ENCODE results near the gene G2E3.
"Not testable (repeated sequence)": the region's sequence is repeated elsewhere in the genome, so short reads cannot be mapped to it uniquely, and the experiment has no call there.

The G2E3 gene

GRCh38 chr14:30560581-30560980 is 1.6 kb downstream of the G2E3 start:
- no peak for DNase-seq (ENCODE audit: low read depth in 2 of 2, low spot score in 1 of 2)

GRCh38 chr14:30564235-30564867 is 5.4 kb downstream of the G2E3 start:
- no peak for DNase-seq (ENCODE audit: low read depth in 2 of 2, low spot score in 1 of 2)

DNA sequence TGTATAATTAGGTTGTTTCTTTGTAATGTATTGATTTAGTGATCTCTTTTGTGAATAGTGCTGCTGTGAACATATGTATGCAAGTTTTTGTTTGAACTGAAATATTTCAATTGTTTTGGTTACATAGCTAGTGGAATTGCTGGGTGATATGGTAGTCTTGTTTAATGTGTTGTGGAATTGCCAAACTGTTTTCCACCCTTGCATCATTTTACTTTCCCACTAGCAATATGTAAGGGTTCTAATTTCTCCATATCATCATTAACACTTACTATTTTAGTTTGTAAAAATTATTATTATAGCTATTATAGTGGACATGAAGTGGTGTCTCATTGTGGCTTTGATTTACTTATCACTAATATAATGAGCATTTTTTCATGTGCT is 5.9 kb downstream of the G2E3 start:
- DNase-seq (ENCODE audit: low read depth in 2 of 2, low spot score in 1 of 2): no peak

DNA sequence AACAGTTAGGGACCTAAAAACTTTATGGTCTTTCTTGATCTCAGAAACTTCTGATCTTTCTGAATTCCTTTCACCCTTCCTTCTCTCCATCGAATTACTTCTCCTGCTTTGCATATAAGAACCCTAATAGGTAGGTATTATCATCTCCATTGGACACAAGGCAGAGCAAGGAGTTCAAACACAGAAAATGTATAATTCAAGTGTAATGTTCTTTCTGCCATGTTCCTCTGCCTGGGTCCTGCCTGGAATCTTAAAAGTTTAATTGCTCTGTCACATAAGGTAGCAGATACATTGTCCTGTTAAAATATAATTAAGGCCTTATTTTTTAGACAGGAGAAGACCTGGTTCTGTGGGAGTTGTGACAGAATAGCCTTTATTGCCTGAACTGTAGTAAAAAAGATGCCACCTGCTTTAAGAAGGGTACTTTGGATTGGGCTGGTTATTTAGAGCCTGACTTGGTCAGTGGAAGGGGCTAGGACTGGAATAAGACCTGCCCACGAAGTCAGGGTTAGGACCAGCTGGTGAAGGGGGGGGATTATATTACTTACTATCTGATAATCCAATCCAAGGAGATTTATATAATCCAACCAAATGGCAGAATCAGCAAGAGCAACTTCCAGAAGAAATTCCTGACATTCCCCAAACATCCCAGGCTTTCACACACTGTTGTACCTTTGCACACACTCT is 10.4 kb downstream of the G2E3 start:
- DNase-seq (ENCODE audit: low read depth in 2 of 2, low spot score in 1 of 2): no peak

DNA sequence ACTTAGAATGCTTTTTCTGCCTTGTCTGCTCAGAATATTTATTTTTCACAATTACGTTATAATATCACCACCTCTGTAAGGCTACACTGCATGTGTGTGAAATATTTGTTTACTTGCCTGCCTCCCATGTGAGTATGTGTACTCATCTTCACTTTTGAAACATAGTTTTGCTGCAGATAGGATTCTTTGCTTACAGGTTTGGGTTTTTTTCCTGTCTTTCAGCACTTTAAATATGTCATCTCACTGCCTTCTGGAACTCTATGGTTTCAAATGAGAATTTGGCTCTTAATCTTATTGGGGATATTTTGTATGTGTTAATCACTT is 10.9 kb downstream of the G2E3 start:
- DNase-seq (ENCODE audit: low read depth in 2 of 2, low spot score in 1 of 2): no peak

- DNase-seq (ENCODE audit: low read depth in 2 of 2, low spot score in 1 of 2): no peak
Measured at GRCh38 chr14:30572237-30572636, 13.3 kb downstream of the G2E3 start.

DNA sequence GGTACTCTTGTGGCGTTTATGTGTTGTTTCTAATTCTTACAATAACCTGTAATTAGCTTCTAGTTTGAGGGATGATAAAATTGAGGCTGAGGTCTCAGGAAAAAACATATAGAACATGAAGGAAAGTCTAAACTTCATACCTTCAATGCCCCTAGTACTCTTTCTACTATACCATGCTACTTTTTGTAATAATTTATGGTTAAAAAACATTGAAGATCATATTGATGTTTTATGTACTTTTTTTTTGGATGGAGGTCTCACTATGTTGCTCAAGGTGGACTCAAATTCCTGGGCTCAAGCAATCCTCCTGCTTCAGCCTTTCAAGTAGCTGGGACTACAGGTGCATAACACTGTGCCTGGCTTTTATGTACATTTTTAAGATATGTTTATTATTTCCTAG is 13.8 kb downstream of the G2E3 start:
- no peak for DNase-seq (ENCODE audit: low read depth in 2 of 2, low spot score in 1 of 2)

- DNase-seq (ENCODE audit: low read depth in 2 of 2, low spot score in 1 of 2): no peak
Measured at GRCh38 chr14:30573226-30573814, 14.4 kb downstream of the G2E3 start.

DNA sequence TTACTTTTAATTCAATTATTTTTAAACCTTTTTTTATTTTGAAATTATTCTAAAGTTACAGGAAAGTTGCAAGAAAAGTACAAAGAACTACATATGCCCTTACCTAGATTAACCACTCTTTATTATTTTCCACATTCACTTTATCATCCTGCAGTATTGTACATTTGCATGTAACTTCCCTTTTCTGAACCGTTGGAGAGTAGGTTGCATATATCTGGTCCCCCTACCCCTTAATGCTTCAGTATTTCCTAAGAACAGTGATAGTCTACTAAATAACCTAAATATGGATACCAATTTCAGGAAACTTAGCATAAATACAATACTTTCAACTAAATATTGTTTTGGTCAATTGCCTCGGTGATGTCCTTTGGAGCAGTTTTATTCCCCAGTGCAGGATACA is 15.0 kb downstream of the G2E3 start:
- no peak for DNase-seq (ENCODE audit: low read depth in 2 of 2, low spot score in 1 of 2)

DNA sequence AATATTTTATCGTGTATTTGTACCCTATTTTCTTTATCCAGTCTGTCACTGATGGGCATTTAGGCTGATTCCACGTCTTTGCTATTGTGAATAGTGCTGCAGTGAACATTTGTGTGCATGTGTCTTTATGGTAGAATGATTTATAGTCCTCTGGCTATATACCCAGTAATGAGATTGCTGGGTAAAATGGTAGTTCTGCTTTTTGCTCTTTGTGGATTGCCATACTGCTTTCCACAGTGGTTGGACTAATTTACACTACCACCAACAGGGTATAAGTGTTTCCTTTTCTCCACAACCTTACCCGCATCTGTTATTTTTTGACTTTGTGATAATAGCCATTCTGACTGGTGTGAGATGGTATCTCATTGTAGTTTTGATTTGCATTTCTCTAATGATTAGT is 15.8 kb downstream of the G2E3 start:
- DNase-seq (ENCODE audit: low read depth in 2 of 2, low spot score in 1 of 2): not testable (repeated sequence)

DNA sequence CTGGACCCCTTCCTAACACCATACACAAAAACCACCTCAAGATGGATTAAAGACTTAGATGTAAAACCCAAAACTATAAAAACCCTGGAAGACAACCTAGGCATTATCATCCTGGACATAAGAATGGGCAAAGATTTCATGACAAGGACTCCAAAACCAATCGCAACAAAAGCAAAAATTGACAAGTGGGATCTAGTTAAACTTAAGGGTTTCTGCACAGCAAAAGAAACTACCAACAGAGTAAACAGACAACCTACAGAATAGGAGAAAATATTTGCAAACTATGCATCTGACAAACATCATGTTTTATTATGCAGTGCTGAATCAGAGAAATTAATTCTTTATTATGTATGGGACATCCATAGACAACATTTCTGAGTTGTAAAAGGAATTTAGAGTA is 17.4 kb downstream of the G2E3 start:
- not testable (repeated sequence) for DNase-seq (ENCODE audit: low read depth in 2 of 2, low spot score in 1 of 2)

- no peak for DNase-seq (ENCODE audit: low read depth in 2 of 2, low spot score in 1 of 2)
Measured at GRCh38 chr14:30580616-30581282, 21.8 kb downstream of the G2E3 start.

GRCh38 chr14:30581283-30581625 is 22.3 kb downstream of the G2E3 start:
- DNase-seq (ENCODE audit: low read depth in 2 of 2, low spot score in 1 of 2): no peak

- no peak for DNase-seq (ENCODE audit: low read depth in 2 of 2, low spot score in 1 of 2)
Measured at GRCh38 chr14:30582376-30582775, 23.4 kb downstream of the G2E3 start.

GRCh38 chr14:30584058-30584630 is 25.2 kb downstream of the G2E3 start:
- no peak for DNase-seq (ENCODE audit: low read depth in 2 of 2, low spot score in 1 of 2)

DNA sequence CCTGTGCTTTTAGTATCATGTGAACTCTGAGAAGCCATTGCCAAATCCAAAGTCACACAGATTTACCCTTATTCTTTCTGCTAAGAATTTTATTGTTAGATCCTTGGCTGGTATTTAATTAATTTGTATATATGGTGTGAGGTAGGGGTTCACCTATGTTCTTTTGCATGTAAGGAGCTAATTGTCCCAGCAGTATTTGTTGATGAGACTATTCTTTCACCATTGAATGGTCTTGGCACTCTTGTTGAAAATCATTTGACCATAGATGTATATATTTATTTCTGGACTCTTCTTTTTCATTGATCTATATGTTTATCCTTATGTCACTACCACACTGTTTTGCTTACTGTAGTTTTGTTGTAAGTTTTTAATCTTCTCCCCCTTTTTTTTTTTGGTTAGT is 26.2 kb downstream of the G2E3 start:
- no peak for DNase-seq (ENCODE audit: low read depth in 2 of 2, low spot score in 1 of 2)

- no peak for DNase-seq (ENCODE audit: low read depth in 2 of 2, low spot score in 1 of 2)
Measured at GRCh38 chr14:30587141-30587540, 28.2 kb downstream of the G2E3 start.

DNA sequence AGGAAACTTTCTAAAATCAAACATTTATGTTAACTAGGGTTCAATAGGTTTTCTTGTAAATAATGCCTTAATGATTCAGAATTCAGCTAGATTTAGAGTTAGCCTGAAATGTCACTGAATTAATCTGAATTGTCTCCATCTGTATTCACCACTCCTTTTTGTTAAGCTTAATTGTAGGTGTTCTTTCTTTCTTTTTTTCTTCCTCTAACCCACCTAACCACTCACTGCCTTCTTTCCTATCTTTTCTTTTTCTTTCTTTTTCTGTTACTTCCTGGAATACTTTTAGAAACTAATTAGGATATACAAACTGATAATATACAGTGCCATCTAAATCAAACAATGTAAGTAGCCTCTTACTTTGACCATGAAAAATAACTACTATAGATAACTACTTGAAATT is 29.9 kb downstream of the G2E3 start:
- DNase-seq (ENCODE audit: low read depth in 2 of 2, low spot score in 1 of 2): no peak

DNA sequence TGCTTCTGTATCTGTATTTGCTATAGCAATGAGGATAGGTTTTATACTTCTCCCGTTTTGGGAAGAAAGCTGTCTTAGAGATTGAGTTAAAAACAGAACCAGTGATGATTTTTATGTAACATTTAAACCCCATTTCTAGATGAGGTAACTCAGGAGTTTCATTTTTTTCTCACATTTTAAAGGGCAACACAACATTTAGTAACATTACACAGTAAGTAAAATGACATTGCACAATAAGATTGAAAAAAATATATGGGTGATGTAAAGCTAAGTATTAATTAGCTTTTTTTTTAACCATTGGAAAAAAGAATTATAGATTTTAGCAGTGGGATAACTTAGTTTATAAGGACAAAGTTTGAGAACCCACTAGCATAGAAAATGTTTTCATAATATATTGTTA is 38.0 kb downstream of the G2E3 start:
- DNase-seq (ENCODE audit: low read depth in 2 of 2, low spot score in 1 of 2): no peak

DNA sequence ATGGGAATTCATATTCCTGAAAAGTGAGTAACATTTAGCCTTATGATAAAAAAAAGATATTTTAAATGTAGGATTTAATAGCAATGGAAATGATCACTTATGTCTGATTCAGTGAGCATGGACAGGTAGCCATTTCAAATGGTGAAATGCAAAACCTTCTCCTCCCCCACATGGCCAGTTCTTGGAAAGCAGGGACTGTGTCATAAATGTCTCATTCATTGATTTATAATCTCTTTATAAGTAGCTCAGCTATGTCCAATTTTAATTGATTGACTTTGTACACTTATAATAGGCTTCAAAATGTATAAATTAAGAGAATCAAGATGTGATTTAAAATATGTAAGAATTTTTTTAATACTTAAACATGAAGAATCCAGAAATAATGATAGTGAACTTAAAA is 38.5 kb downstream of the G2E3 start:
- DNase-seq (ENCODE audit: low read depth in 2 of 2, low spot score in 1 of 2): no peak

DNA sequence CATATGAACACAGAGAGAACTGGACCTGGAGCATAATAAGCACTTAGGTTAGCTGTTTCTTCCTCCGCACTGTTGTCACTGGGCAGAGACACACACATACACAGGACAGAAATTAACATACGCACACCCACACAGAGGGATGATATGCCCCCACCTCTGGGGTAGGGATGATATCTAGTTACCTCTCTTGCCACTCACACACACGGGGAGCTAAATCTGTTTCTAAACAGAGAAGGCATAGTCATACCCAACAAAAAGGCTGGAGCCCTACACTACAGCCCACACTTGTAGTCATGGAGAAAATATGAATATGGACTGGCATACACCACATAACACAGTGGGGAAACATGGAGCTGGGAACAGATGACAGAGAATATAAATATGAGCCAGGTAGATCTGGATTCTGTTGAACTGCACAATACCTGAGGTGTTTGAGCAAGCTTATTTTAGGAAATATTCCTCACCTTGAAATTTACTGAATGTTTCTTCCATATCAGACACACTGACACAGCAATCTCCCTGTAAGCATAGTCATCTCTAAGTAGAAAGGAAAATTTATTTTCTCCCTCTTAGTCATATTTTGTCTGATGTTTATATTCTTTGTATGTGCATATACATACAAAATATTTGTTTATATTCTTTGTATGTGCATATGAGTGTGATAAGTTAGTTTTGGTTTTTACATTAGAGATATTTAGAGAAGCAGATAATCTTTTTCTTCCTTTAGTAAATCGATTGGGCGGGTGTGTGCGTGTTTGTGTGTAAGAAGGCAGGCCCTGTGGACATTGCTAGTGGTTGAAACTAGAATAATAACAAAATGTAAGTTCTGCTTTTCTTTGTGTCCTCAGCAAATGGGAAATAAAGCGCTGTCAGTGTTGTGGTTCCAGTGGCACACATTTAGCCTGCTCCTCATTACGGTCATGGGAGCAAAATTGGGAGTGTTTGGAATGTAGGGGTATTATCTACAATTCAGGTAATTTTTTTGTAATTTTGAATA is 42.3 kb downstream of the G2E3 start:
- no peak for DNase-seq (ENCODE audit: low read depth in 2 of 2, low spot score in 1 of 2)
